GM23248 (cell line): ENCODE measurements around the gene PLXNB3.

Source experiments
- EZH2 ChIP-seq: fragments of 200-600 bp; sonication (generic); IDR thresholded peaks from 2 replicates; pipeline ENCODE4 v1.6.1; 2018; ENCODE audit warnings: antibody characterized with exemption, mild to moderate bottlenecking; ENCODE audit not compliant: insufficient read depth, poor library complexity, severe bottlenecking
- EZH2phosphoT487 ChIP-seq: fragments of 200-600 bp; sonication (generic); IDR thresholded peaks from 2 replicates; pipeline ENCODE4 v1.6.1; 2018; ENCODE audit warnings: antibody characterized with exemption, moderate library complexity, mild to moderate bottlenecking, low read depth; ENCODE audit not compliant: insufficient read depth

- no peak for TF ChIP-seq EZH2
- no peak for TF ChIP-seq EZH2phosphoT487
Observed at GRCh38 chrX:153736871-153737441, 27.1 kb upstream of the PLXNB3 start.
